OCI-LY1 (cell line): ENCODE data around the gene CNBD2.

Source experiments
- CTCF ChIP-seq: fragments of 200-600 bp; sonication (generic), shearing (Covaris generic); IDR thresholded peaks from 2 replicates; pipeline ENCODE4 v1.5.1; 2017; ENCODE audit warnings: mild to moderate bottlenecking, antibody characterized with exemption, low read length, moderate library complexity, mixed read lengths
- EZH2 ChIP-seq: fragments of 200-600 bp; sonication (generic), shearing (Covaris generic); IDR thresholded peaks from 2 replicates; pipeline ENCODE4 v1.8.0; 2017; ENCODE audit warnings: borderline replicate concordance, mixed run types, mild to moderate bottlenecking, antibody characterized with exemption, low read length, moderate library complexity, mixed read lengths

- TF ChIP-seq EZH2 (no peak), CTCF (no peak)
Measured at GRCh38 chr20:35985806-35986205, 17.4 kb downstream of the CNBD2 start.
